ENCODE results near the gene ATP13A4. TPM values are rescaled to one million over a fixed set of nuclear protein-coding genes. Genes with fewer than 3 reads are reported as not detected.

ATP13A4 gene
- total and polyA plus RNA-seq, 2 of the 8 experiments (the other 6 are each of a cell fraction or from before 2014, with no cell fraction given), result 0.12 TPM; not detected in 1

DNA sequence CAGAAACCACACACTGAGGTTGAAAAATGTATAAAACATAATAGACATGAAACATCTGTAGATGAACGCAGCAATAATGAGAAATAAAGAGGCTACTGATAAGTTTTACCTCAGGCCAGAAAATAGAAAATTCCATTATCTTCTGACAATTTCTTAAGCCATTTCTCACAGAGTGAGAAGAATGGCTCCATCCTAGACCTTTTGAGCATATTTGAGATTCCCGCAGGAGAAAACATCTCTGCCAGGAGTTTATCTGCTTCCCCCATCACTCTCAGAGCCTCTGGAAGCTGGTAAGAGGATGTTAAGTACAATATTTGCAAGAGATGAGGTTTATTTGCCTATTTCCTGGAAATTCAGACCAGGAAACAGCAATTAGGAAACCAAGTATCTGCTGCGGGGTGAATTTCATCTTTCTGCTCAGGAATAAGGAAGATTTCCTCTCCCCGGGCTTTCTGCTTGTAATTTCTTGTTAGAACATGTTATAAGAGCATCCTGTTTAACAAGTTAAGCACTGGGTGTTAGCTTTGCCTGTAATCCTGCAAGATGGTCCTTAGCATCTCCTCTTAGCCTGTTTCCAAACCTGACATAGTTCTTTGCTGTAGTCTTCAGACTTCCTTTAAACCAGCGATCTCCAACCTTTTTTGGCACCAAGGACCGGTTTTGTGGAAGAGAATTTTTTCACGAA lies 54.8 kb downstream of the ATP13A4 start:
- H2BK20ac ChIP-seq (ENCODE audit: low read length), result no peak overlapping the region
- no peaks in the 10 kb centered on the region for H3K27me3 ChIP-seq (replicated peaks in 1 of 4; ENCODE audit: control insufficient read depth in 3 of 4, extremely low read depth in 1 of 4, insufficient read depth in 3 of 4, low read length in 3 of 4)
- H3K56ac ChIP-seq (replicated peaks; ENCODE audit: insufficient read length, low read depth, low read length), result no peak overlapping the region
- H2BK120ac ChIP-seq (replicated peaks; ENCODE audit: low read depth, low read length), result no peak overlapping the region
- DNase-seq (ENCODE audit: low read depth in 1 of 2, low spot score in 2 of 2) (no peak), FAIRE-seq (no peak)
- no peak overlapping the region for H2AK5ac ChIP-seq (ENCODE audit: low read depth, low read length)
- H3K18ac ChIP-seq (ENCODE audit: extremely low read depth, low read length), result no peak overlapping the region
- H3K23ac ChIP-seq (ENCODE audit: insufficient read length), result no peak overlapping the region
- CTCF ChIA-PET (ENCODE audit: partially characterized antibody), result interaction anchor here (1.1 to 1.2 kb wide), 2 partner anchors 40 to 305 kb away, joined by 3 read pairs; no protein-coding TSS in a partner anchor
- TF ChIP-seq MAFK (IDR thresholded peaks at IDR 0.05; ENCODE audit: low read depth, low read length), result no peak
- TF ChIP-seq CBX8 (IDR thresholded peaks at IDR 0.05; ENCODE audit: borderline replicate concordance, low read depth, low read length), result no peak
- no peak for TF ChIP-seq POLR2AphosphoS5 (IDR thresholded peaks at IDR 0.05; ENCODE audit: low read depth, low read length)
- TF ChIP-seq RNF2 (IDR thresholded peaks at IDR 0.05; ENCODE audit: borderline replicate concordance, low read depth, low read length, missing control alignments, poor library complexity, severe bottlenecking), result no peak
- TF ChIP-seq, protein P1, sequence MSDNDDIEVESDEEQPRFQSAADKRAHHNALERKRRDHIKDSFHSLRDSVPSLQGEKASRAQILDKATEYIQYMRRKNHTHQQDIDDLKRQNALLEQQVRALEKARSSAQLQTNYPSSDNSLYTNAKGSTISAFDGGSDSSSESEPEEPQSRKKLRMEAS (IDR thresholded peaks at IDR 0.05), result no peak
- TF ChIP-seq KDM4A (IDR thresholded peaks at IDR 0.05; ENCODE audit: low read depth, low read length, severe bottlenecking), result no peak
- no peak for TF ChIP-seq JUND (IDR thresholded peaks at IDR 0.05; ENCODE audit: low read length)
- no peak for TF ChIP-seq TCF12 (IDR thresholded peaks at IDR 0.05; ENCODE audit: low read depth, low read length)
- no peak for TF ChIP-seq NRF1 (IDR thresholded peaks at IDR 0.05; ENCODE audit: low read depth, low read length)
- TF ChIP-seq SIRT6 (IDR thresholded peaks at IDR 0.05; ENCODE audit: low read length), result no peak
- TF ChIP-seq, protein P2, sequence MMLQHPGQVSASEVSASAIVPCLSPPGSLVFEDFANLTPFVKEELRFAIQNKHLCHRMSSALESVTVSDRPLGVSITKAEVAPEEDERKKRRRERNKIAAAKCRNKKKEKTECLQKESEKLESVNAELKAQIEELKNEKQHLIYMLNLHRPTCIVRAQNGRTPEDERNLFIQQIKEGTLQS (IDR thresholded peaks at IDR 0.05; ENCODE audit: insufficient read depth, low read depth, low read length), result no peak
- TF ChIP-seq SUZ12 (IDR thresholded peaks at IDR 0.05; ENCODE audit: low read length), result no peak
- H3K4me3 ChIP-seq (ENCODE audit: extremely low read depth in 1 of 4, insufficient read depth in 2 of 4, low read depth in 3 of 4, low read length in 4 of 4), result no peak overlapping the region
- no peak overlapping the region for H2BK5ac ChIP-seq (ENCODE audit: low read depth, low read length)
- H3K4me1 ChIP-seq (replicated peaks in 1 of 4; ENCODE audit: control insufficient read depth in 3 of 4, insufficient read depth in 4 of 4, low read length in 3 of 4), result no peaks in the 10 kb centered on the region
- no peak overlapping the region for H2AFZ ChIP-seq (ENCODE audit: low read length)
- H3K14ac ChIP-seq (ENCODE audit: insufficient read length), result no peak overlapping the region
- no peak overlapping the region for H4K5ac ChIP-seq (ENCODE audit: insufficient read length, low read depth, low read length)
- H3K79me1 ChIP-seq (ENCODE audit: low read depth, low read length), result no peaks in the 10 kb centered on the region
- H2BK15ac ChIP-seq (ENCODE audit: low read length), result no peak overlapping the region
- 86% methylated on average over 7 of the region's 7 CpGs; no CpG with 5 or more reads in 1 of the 2 experiments for WGBS, 2 experiments (ENCODE audit: extremely low coverage in 1 of 2, insufficient coverage in 1 of 2, insufficient read length in 1 of 2, insufficient replicate concordance in 2 of 2, low coverage in 1 of 2, low lambda C conversion rate in 2 of 2, missing lambda C conversion rate in 1 of 2)
- H3K9me3 ChIP-seq (ENCODE audit: insufficient read depth in 2 of 2, low read depth in 1 of 2, low read length in 1 of 2), result no peaks in the 10 kb centered on the region
- H3K79me2 ChIP-seq (ENCODE audit: control insufficient read depth in 1 of 2, insufficient read depth in 2 of 2, low read length in 2 of 2), result no peaks in the 10 kb centered on the region
- H3K4me2 ChIP-seq (ENCODE audit: insufficient read depth in 1 of 2, low read depth in 2 of 2, low read length in 2 of 2), result no peak overlapping the region
- H3K36me3 ChIP-seq (ENCODE audit: control insufficient read depth in 2 of 4, insufficient read depth in 4 of 4, low read length in 3 of 4), result no peaks in the 10 kb centered on the region
- no peak overlapping the region for H2BK12ac ChIP-seq (ENCODE audit: low read depth, low read length)
- no peak overlapping the region for H4K91ac ChIP-seq (replicated peaks; ENCODE audit: insufficient read length, low read length)
- no peak overlapping the region for H4K8ac ChIP-seq (ENCODE audit: extremely low read depth, insufficient read depth, low read length)
- POLR2A ChIA-PET (ENCODE audit: partially characterized antibody), result no interaction called here
- no peaks in the 10 kb centered on the region for H3K23me2 ChIP-seq (ENCODE audit: low read depth, low read length)
- H3K9ac ChIP-seq (replicated peaks in 1 of 4; ENCODE audit: extremely low read depth in 1 of 4, low read depth in 3 of 4, low read length in 3 of 4), result no peak overlapping the region
- no peaks in the 10 kb centered on the region for H4K20me1 ChIP-seq (replicated peaks in 1 of 2; ENCODE audit: control insufficient read depth in 1 of 2, insufficient read depth in 2 of 2, low read length in 2 of 2)
- no peak overlapping the region for H3K4ac ChIP-seq (replicated peaks; ENCODE audit: insufficient read length, low read depth, low read length)
- no peak overlapping the region for H3K27ac ChIP-seq (ENCODE audit: low read depth, low read length)
